GM21737 (cell line): ENCODE results near the gene CHAD.
"Not testable (repeated sequence)": the region's sequence is repeated elsewhere in the genome, so short reads cannot be mapped to it uniquely, and the experiment has no call there.

Experiments used
- ATAC-seq: cut with Tn5 transposase; IDR thresholded peaks from one replicate; pipeline ENCODE4 v1.9.1; 2021; ENCODE audit warnings: mild to moderate bottlenecking, moderate library complexity; ENCODE audit not compliant: unreplicated experiment

Gene CHAD

GRCh38 chr17:50432125-50432762, 36.4 kb downstream of the CHAD start:
- ATAC-seq = no peak

GRCh38 chr17:50430821-50431618, 37.7 kb downstream of the CHAD start:
- ATAC-seq = no peak

GRCh38 chr17:50429793-50430192, 38.9 kb downstream of the CHAD start:
- ATAC-seq = no peak

- ATAC-seq = no peak
Observed at GRCh38 chr17:50428831-50429424, 39.8 kb downstream of the CHAD start.

- not testable (repeated sequence) for ATAC-seq
Observed at GRCh38 chr17:50428126-50428525, 40.6 kb downstream of the CHAD start.

GRCh38 chr17:50426814-50427787, 41.6 kb downstream of the CHAD start:
- no peak for ATAC-seq

GRCh38 chr17:50426472-50426782, 42.3 kb downstream of the CHAD start:
- ATAC-seq = no peak

GRCh38 chr17:50425682-50426471, 42.8 kb downstream of the CHAD start, which contains the start of gene ACSF2:
Gene ACSF2 (plus strand): TSS chr17:50426218. CDS start chr17:50426262, 44 bp downstream.
- ATAC-seq = no peak

GRCh38 chr17:50424996-50425681, 43.5 kb downstream of the CHAD start:
- no peak for ATAC-seq

- no peak for ATAC-seq
Observed at GRCh38 chr17:50424246-50424995, 44.3 kb downstream of the CHAD start.

GRCh38 chr17:50423553-50424159, 45.0 kb downstream of the CHAD start:
- ATAC-seq = no peak

- ATAC-seq = no peak
Observed at GRCh38 chr17:50422738-50423137, 45.9 kb downstream of the CHAD start.

GRCh38 chr17:50421308-50422051, 47.2 kb downstream of the CHAD start:
- ATAC-seq = no peak

- ATAC-seq = no peak
Observed at GRCh38 chr17:50420419-50421112, 48.1 kb downstream of the CHAD start.

GRCh38 chr17:50419577-50419976, 49.1 kb downstream of the CHAD start:
- not testable (repeated sequence) for ATAC-seq

GRCh38 chr17:50414808-50415207, 53.9 kb downstream of the CHAD start:
- ATAC-seq = no peak
